ENCODE results near the gene ACACB.

- no peak for TF ChIP-seq POLR2A (IDR thresholded peaks at IDR 0.05)
- no peak for TF ChIP-seq CTCF (IDR thresholded peaks at IDR 0.05)
- TF ChIP-seq POLR2AphosphoS5 (IDR thresholded peaks at IDR 0.05; ENCODE audit: insufficient read depth in 1 of 2, low read depth in 1 of 2): no peak
Measured at GRCh38 chr12:109222496-109222895, 106.1 kb downstream of the ACACB start.

Data from vagina (tissue), 2 donors.